ENCODE results near the gene TRPM1. TPM values are rescaled to one million over a fixed set of nuclear protein-coding genes. Genes with fewer than 3 reads are reported as not detected.

TRPM1 gene
- polyA plus RNA-seq, 3 donors = 0.18 to 0.54 (median 0.24) TPM

- no peak for DNase-seq (ENCODE audit: low read depth in 3 of 3, low spot score in 2 of 3)
Measured at GRCh38 chr15:30985081-30985531, 116.4 kb downstream of the TRPM1 start.

DNA sequence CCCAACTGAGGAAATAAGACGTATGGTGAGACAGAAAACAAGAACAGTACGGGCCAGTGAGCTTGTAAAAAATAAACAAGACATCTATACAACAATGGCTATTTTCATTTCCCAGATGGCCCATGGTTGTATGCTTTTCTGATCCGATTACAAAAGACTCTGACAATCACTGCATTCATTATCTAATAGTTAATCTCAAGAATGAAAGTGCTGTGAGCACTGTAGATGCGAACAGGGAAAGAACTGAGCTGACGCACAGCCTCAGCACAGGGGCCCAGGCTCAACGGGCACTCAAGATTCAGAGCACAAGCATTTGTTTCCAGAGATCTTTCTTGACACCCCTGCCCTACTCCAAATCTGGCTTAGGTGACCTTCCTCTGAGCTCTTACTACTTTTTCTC, 117.0 kb downstream of the TRPM1 start:
- no peak for DNase-seq (ENCODE audit: low read depth in 3 of 3, low spot score in 2 of 3)

DNA sequence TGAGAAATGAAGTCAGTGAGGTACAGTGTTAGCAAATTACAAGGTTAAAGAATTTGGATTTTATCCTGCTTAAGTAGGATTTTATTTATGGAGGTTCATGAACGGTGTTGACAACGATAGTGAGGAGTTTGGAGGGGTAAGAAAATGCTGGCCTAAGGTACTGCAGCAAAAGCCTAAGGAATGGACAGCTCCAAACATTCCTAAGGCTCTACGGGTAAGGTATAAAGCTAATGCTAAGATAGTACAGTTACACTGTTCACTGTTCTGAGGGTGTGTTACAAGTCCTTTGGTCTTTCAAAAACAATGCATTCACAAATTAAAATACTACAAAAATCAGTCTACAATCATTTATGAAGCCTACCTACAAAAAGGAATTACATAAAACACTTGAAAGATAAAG, 117.4 kb downstream of the TRPM1 start:
- DNase-seq (ENCODE audit: low read depth in 3 of 3, low spot score in 2 of 3) = no peak

DNA sequence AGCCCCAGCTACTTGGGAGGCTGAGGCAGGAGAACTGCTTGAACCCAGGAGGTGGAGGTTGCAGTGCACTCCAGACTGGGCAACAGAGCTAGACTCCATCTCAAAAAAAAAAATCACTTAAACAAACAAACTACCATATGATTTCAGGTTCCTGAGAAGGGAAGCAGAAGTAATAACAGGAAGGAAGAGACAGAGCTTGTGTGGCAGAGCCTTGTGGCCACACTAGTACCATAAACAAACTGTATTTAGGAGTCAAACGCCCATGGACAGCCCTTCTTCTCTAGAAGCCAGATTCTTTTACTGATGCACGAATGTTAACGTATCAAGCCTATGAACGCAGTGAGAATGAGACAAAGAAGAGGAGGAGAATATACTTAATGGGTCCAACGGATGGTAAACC, 122.1 kb downstream of the TRPM1 start:
- DNase-seq (ENCODE audit: low read depth in 3 of 3, low spot score in 2 of 3) = no peak

DNA sequence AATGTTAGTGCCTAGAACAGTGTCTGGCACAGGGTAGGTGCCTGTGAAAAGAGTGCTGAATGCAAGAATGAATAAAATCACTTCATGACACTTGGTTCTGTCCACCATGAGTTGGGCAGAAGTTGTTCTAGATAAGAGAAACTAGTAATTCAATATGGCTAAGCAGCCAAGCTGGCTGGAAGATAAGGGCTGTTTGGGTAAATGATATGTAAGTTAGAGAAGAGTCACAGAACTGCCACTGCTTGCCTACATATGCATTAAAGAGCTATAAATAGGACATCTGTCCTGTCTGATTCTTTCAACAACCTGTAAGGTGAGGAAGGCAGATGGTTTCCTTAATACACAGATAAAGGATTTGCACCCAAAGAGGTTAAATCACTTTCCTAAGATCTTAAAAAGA, 123.2 kb downstream of the TRPM1 start:
- no peak for DNase-seq (ENCODE audit: low read depth in 3 of 3, low spot score in 2 of 3)

GRCh38 chr15:30974112-30974511, 127.4 kb downstream of the TRPM1 start:
- no peak for DNase-seq (ENCODE audit: low read depth in 3 of 3, low spot score in 2 of 3)

DNA sequence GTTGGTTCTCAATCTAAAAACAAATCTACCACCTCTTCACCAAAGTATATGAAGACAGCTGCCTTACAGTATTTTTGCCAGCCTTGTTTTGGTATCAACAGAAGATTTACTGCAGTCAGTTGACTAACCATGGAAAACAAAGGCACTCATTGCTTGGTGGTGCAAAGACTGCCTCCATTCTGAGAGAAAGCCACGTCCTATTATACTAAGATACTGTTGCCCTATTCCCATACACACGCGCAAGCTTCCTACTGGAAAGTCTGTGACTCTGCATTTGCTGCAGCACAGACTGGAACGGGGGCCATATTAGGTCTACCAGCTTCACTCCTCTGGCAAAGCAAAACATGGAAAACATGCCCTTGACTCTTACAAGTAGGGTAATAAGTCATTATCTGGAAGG, 128.1 kb downstream of the TRPM1 start:
- no peak for DNase-seq (ENCODE audit: low read depth in 3 of 3, low spot score in 2 of 3)

DNA sequence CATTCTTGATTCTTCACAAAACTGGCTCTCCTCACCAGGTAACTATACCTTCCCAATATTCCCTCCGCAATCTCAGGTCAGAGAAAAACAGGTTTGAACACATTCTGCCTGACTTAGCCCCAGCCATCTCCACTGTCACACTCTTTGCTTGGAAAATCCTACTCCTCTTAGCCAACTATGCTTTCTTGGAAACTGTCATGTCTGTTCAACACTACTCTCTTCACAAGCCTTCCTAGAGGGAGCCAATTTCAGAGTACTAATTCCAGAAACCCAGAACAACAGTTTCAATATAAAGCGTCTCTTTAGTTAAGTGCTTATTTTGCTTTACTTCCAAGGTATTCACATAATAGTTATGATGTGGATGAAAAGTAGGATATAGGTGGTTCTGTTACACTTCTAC, 131.8 kb downstream of the TRPM1 start:
- DNase-seq (ENCODE audit: low read depth in 3 of 3, low spot score in 2 of 3) = no peak

GRCh38 chr15:30963681-30964080, 137.8 kb downstream of the TRPM1 start:
- no peak for DNase-seq (ENCODE audit: low read depth in 3 of 3, low spot score in 2 of 3)

DNA sequence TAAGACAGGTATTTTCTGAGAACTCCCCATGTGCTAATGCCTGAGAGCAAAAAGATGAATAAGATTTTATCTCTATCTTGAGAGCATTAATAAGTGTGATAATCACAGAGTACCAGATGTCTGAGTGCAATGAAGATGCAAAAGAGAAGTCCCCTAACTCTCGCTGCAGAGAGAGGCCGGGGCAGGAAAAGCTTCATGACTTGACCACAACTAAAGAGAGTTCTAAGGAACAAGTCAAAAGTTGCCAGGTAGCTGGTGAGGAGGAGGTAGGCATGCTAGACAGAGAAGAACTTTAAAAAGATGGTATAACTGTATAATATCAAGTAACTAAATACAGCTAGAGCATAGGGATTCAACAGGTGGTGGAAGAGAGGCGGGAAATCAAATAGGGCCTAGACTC, 138.9 kb downstream of the TRPM1 start:
- DNase-seq (ENCODE audit: low read depth in 3 of 3, low spot score in 2 of 3) = no peak

DNA sequence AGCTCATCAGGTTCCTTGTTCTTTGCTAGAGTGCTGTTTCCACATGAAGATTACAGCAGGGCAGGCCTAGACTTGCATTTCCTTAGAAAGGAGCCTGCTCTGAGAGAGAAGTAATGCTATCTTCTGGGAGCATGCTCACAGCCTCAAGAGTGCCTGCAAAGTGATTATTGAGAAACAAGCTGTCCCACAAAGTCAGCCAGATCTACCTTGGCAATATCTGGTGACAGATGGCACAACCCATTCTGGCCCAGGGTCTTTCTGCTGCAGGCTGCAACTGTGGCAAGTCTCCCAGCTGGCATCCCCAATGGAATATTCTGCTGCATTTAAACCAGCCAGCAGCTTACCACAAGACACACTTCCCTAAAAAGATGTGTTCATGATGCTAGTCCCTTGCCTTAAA, 139.4 kb downstream of the TRPM1 start:
- no peak for DNase-seq (ENCODE audit: low read depth in 3 of 3, low spot score in 2 of 3)

- no peak for DNase-seq (ENCODE audit: low read depth in 3 of 3, low spot score in 2 of 3)
Measured at GRCh38 chr15:30958219-30958618, 143.3 kb downstream of the TRPM1 start.

DNA sequence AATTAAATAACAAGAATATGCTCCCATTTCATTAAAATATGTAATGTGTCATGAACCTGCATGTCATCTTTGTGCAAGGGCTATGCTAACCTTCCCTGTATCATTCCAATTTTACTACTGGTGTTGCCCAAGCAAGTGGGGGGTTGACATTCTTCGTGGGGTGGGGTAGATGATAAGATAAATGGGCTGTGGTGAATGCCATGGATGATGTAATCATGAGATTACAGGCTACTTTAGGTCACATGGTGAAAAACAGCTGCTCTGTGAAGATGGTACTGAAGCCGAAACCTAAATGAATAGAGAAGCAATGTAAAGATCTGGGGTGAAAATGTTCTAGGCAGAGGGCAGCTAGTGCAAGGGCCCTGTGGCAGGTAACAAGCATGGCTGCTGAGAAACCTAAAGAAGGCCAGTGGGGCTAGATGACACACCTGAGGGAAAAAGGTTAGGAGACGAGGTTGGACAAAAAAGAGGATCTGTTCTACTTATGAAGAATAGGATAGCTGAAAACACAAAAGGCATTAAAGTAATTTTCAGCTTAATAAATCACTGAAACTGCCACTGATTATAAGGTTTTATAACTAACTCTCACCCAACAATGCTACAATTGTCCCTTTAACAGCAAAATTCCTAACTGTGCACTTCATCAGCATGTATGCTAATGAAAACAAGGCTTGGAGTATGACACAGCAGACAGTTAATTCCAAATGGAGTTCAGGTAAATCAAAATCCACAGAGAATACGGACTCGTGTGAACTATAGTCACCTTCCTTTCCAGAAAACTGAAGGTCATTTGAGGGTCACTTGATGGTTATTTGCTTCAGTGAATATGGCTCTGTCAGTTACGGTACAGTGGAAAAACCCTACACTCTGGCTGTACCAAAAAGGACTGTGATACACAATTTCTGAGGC, 145.1 kb downstream of the TRPM1 start:
- no peak for DNase-seq (ENCODE audit: low read depth in 3 of 3, low spot score in 2 of 3)

- DNase-seq (ENCODE audit: low read depth in 3 of 3, low spot score in 2 of 3) = no peak
Measured at GRCh38 chr15:30954674-30955073, 146.9 kb downstream of the TRPM1 start.

DNA sequence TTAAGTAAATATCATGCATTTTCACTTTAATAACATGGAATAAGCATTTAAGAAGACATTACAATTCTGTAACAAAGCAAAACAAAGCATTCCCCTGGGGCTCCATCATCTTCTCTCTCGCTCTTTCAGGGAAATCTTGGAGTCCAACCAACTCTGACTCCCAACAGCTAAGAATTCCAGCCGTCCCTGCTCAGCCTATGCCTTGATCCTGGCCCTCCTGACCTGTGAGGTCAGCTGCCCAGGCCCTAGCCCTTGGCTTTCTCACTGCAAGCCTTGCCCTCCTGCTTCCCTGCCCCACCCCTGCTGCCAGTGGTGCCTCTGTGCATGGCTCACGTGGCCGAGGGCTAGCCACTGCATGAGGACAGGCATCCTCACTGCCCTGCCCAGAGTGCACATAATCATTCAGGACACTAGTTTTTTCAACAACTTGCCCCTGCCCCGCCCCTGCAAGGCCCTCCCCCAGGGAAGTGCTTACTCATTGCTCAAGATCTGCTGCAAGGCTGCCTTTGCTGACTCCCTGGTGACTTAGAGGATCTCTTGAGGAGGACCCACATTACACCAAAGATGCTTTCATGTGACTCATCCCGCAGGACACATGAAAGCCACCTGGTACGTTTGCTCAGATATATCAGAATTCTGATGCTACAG, 147.7 kb downstream of the TRPM1 start:
- no peak for DNase-seq (ENCODE audit: low read depth in 3 of 3, low spot score in 2 of 3)

DNA sequence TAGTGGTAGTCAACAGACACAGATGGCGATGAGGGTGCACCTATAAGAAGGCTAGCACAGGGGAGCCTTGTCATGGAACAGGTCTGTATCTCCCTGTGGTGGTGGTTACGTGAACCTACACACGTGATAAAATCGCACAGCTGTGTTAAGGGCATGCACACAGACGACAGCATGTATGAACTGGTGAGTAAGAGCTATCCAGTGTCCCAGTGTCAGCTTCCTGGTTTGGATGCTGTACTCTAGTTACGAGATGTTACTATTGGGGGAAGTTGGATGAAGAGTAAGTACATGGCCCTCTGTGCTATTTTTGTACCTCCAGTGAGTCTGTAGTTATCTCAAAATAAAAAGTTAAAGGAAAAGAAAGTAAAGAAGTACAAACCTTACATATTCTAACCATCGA, 148.3 kb downstream of the TRPM1 start:
- DNase-seq (ENCODE audit: low read depth in 3 of 3, low spot score in 2 of 3) = no peak

Other genes with a start within 250 kb of the TRPM1 start
- gene FAN1, start 197.8 kb downstream of the TRPM1 start, polyA plus RNA-seq (ENCODE audit: insufficient read length in 3 of 3) = 10 to 100 TPM; 27.2 to 30.8 (median 29.8) TPM
- 10 to 100 TPM; 54.8 to 58.9 (median 55.9) TPM for gene MTMR10, start 110.1 kb downstream of the TRPM1 start, polyA plus RNA-seq (ENCODE audit: insufficient read length in 3 of 3)
- gene KLF13, start 225.1 kb upstream of the TRPM1 start, polyA plus RNA-seq (ENCODE audit: insufficient read length in 3 of 3) = 10 to 100 TPM; 68.1 to 72.8 (median 72.0) TPM